Tibial nerve (tissue), 4 donors: ENCODE results near the gene CLECL1. TPM values are rescaled to one million over a fixed set of nuclear protein-coding genes. Genes with fewer than 3 reads are reported as not detected.

Experiments
- DNase-seq, 2 donors: peaks; one replicate each; pipeline ENCODE4 v3.0.0-alpha.2; 2019; ENCODE audit warnings: low spot score in 2 of 2
- H3K27ac ChIP-seq, 4 donors: fragments of 200-600 bp; sonication (generic) in 3 of 4; one replicate each; pipeline ENCODE4 v1.5.1; 2017 to 2019; ENCODE audit warnings: mild to moderate bottlenecking in 1 of 4
- H3K27me3 ChIP-seq, 2 donors: fragments of 200-600 bp; sonication (generic) in 1 of 2; one replicate each; pipeline versions ENCODE4 v1.5.1 to v1.6.0; 2017 to 2019
- H3K36me3 ChIP-seq, 3 donors: fragments of 200-600 bp; sonication (generic); one replicate each; pipeline ENCODE4 v1.5.1; 2018 to 2019
- H3K4me1 ChIP-seq, 4 donors: fragments of 200-600 bp; sonication (generic) in 3 of 4; one replicate each; pipeline ENCODE4 v1.5.1; 2017 to 2019
- H3K4me3 ChIP-seq, 4 donors: fragments of 200-600 bp; sonication (generic) in 3 of 4; one replicate each; pipeline ENCODE4 v1.5.1; 2017 to 2019; ENCODE audit warnings: mild to moderate bottlenecking in 1 of 4, moderate library complexity in 1 of 4
- H3K9me3 ChIP-seq, 4 donors: fragments of 200-600 bp; sonication (generic) in 3 of 4; one replicate each; pipeline ENCODE4 v1.5.1; 2017 to 2019
- CTCF ChIP-seq, 5 experiments: fragments of 200-600 bp in 3 of 5; fragments of 450-650 bp in 2 of 5; sonication (generic) in 3 of 5; IDR thresholded peaks; one replicate each; pipeline ENCODE4 v1.5.1; 2016 to 2019; ENCODE audit warnings: antibody characterized with exemption in 5 of 5, mild to moderate bottlenecking in 3 of 5, moderate library complexity in 2 of 5
- EP300 ChIP-seq, 2 donors: sonication (generic); formaldehyde crosslinking; IDR thresholded peaks; one replicate each; pipeline ENCODE4 v1.6.1; 2017; ENCODE audit warnings: antibody characterized with exemption in 2 of 2, mild to moderate bottlenecking in 1 of 2
- POLR2A ChIP-seq, 2 donors: fragments of 450-650 bp; IDR thresholded peaks; one replicate each; pipeline ENCODE4 v1.6.1; 2017; ENCODE audit warnings: antibody characterized with exemption in 2 of 2, mild to moderate bottlenecking in 2 of 2, moderate library complexity in 2 of 2
- WGBS, 2 donors: methylation state at CpG; one replicate each; pipeline ENCODE4 v1.1.5; 2018; 5-methylcytosine and 5-hydroxymethylcytosine counted together
- total RNA-seq, 4 donors: library from RNA; depleted of rRNA; stranded (reverse); fragments of >200 nt; gene quantifications; one replicate each; pipeline ENCODE4 v1.1.0, GENCODE V29; 2016

The CLECL1 gene
- total RNA-seq, 4 donors from 2014 or later, result not detected

GRCh38 chr12:9736936-9737705, 4.2 kb upstream of the CLECL1 start:
- no peaks in the 10 kb centered on the region for H3K27me3 ChIP-seq
- H3K4me3 ChIP-seq, result no peak overlapping the region
- 34 to 45% methylated on average over 3 of the region's 3 CpGs for WGBS, 2 donors
- no peaks in the 10 kb centered on the region for H3K9me3 ChIP-seq
- no peak for TF ChIP-seq POLR2A (IDR thresholded peaks at IDR 0.05)
- TF ChIP-seq EP300 (IDR thresholded peaks at IDR 0.05), result no peak
- TF ChIP-seq CTCF (IDR thresholded peaks at IDR 0.05), result no peak
- peaks cover 0 to 8% (median 0%) of the 10 kb centered on the region in 4 donors for H3K4me1 ChIP-seq
- DNase-seq, result no peak
- H3K36me3 ChIP-seq, result no peaks in the 10 kb centered on the region
- H3K27ac ChIP-seq, result peak overlapping the region in 3 of 4 donors; percentile 46 to 63 (median 46)

- TF ChIP-seq POLR2A (IDR thresholded peaks at IDR 0.05) (no peak), CTCF (IDR thresholded peaks at IDR 0.05) (no peak), EP300 (IDR thresholded peaks at IDR 0.05) (no peak)
- H3K36me3 ChIP-seq, result no peaks in the 10 kb centered on the region
- 87% methylated on average over 3 of the region's 3 CpGs for WGBS, 2 donors
Measured at GRCh38 chr12:9735601-9736000, 2.7 kb upstream of the CLECL1 start.

GRCh38 chr12:9731797-9732196, 1.1 kb downstream of the CLECL1 start:
- no peaks in the 10 kb centered on the region for H3K9me3 ChIP-seq
- no peaks in the 10 kb centered on the region for H3K27me3 ChIP-seq
- H3K27ac ChIP-seq, result peak overlapping the region in 2 of 4 donors; percentile 6 to 70
- WGBS, 2 donors, result 67 to 68% methylated on average over 2 of the region's 2 CpGs
- peak overlapping the region in 1 of 4 donors; percentile 20 for H3K4me3 ChIP-seq
- TF ChIP-seq POLR2A (IDR thresholded peaks at IDR 0.05), result no peak
- no peak for TF ChIP-seq EP300 (IDR thresholded peaks at IDR 0.05)
- TF ChIP-seq CTCF (IDR thresholded peaks at IDR 0.05), result no peak
- H3K4me1 ChIP-seq, result no peaks in the 10 kb centered on the region
- no peak for DNase-seq
- H3K36me3 ChIP-seq, result no peaks in the 10 kb centered on the region

More at GRCh38 chr12:9735601-9736000, 2.7 kb upstream of the CLECL1 start:
- Histone ChIP-seq H3K4me1 (peaks cover 0 to 3% (median 0%) of the 10 kb centered on the region in 4 donors), H3K27me3 (no peaks in the 10 kb centered on the region), H3K9me3 (no peaks in the 10 kb centered on the region), H3K4me3 (no peak overlapping the region), H3K27ac (no peak overlapping the region)
- DNase-seq, result no peak

GRCh38 chr12:9731393-9731792, 1.5 kb downstream of the CLECL1 start:
- H3K36me3 ChIP-seq, result no peaks in the 10 kb centered on the region
- peak overlapping the region in 1 of 4 donors; percentile 70 for H3K27ac ChIP-seq
- H3K27me3 ChIP-seq, result no peaks in the 10 kb centered on the region
- WGBS, 2 donors, result 69 to 71% methylated on average over 6 of the region's 6 CpGs
- no peaks in the 10 kb centered on the region for H3K4me1 ChIP-seq
- TF ChIP-seq CTCF (IDR thresholded peaks at IDR 0.05), result no peak
- TF ChIP-seq EP300 (IDR thresholded peaks at IDR 0.05), result no peak
- no peak for TF ChIP-seq POLR2A (IDR thresholded peaks at IDR 0.05)
- H3K9me3 ChIP-seq, result no peaks in the 10 kb centered on the region
- DNase-seq, result no peak
- H3K4me3 ChIP-seq, result peak overlapping the region in 1 of 4 donors; percentile 20

GRCh38 chr12:9730591-9730990, 2.3 kb downstream of the CLECL1 start:
- no peak for TF ChIP-seq CTCF (IDR thresholded peaks at IDR 0.05)
- no peaks in the 10 kb centered on the region for H3K27me3 ChIP-seq
- DNase-seq, result no peak
- no peaks in the 10 kb centered on the region for H3K36me3 ChIP-seq
- H3K4me3 ChIP-seq, result no peak overlapping the region
- peak overlapping the region in 1 of 4 donors; percentile 70 for H3K27ac ChIP-seq
- H3K9me3 ChIP-seq, result no peaks in the 10 kb centered on the region
- 80 to 82% methylated on average over 6 of the region's 6 CpGs for WGBS, 2 donors
- no peaks in the 10 kb centered on the region for H3K4me1 ChIP-seq
